ENCODE data around the gene ZNF536.

ZNF536 gene

DNA sequence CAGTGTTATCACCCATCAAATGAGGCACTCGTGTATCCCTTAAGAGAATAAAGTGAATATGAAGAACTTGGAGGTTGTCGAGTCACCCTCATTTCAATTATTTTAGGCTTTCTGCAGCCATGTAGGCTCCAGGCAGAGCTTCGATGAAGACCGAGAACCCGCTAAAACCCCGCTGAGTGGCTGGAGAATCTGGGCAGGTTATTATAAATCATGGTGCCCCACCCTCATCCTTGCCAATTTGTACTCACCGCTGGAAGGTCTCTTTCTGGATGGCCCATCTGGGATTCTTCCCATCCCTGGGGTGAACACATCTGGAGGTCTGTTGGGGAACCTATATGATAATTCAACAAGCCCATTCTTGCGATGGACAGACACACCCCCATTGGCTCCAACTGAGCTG, 190.8 kb downstream of the ZNF536 start:
- no peak for DNase-seq (ENCODE audit: low read depth, low spot score)

DNA sequence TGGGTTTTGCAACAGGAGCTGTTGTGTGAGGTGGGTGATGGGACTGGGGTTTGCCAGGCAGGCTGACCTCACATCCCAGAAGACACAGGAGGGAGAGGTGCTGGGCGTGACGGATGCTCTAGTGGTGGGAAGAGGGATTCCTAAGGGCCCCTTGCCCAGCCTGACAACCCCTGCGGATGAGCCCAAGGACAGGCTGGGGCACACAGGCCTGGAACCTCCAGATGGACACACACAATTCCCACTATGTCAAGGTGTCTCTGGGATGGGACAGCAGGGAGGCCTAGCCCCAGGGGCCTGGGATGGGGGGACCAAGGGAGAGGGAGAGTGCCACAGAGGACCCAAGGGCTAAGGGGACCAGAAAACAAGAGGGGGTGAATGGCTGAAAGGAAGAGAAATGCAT, 191.5 kb downstream of the ZNF536 start:
- no peak for DNase-seq (ENCODE audit: low read depth, low spot score)

DNA sequence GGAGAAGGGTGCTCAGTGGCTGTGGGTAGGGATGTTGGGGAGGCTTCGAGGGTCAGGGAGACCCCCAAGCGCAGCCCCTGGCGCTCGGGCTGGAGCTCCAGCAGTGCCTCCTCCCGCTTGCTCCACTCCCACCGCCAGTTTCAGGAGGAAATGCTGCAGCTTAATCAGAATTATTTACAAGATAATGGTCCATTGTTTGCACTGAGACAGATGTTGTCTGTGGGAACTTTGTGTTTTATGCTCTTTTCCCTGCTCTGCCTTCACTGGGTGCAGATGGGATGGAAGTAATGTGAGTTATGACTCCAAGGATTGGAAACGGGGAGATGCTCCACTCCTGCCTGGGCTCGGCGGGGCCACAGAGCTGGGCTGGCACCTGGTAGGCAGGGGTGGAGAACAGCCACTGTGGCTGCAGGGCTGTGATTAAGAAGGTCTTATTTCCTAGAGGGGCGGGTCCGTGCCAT, 192.4 kb downstream of the ZNF536 start:
- DNase-seq (ENCODE audit: low read depth, low spot score) = no peak

DNA sequence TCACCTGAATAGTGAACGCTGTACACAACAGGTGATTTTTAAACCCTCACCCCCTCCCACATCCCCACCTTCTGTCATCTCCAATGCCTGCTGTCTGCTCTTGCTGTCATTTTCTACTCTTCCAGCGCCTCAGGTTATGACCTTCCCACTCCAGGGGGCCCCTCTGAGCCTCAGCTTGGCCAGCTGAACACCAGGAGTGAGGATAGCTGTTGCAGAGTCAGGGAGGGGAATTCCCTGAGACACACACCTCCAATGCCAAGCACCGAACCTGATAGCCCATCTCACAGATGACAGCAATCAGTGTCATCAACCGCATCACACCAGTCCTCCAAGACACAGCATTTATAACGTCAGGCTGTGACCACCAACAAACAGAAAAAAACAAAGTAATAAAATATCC, 193.5 kb downstream of the ZNF536 start:
- DNase-seq (ENCODE audit: low read depth, low spot score) = peak; percentile 51

DNA sequence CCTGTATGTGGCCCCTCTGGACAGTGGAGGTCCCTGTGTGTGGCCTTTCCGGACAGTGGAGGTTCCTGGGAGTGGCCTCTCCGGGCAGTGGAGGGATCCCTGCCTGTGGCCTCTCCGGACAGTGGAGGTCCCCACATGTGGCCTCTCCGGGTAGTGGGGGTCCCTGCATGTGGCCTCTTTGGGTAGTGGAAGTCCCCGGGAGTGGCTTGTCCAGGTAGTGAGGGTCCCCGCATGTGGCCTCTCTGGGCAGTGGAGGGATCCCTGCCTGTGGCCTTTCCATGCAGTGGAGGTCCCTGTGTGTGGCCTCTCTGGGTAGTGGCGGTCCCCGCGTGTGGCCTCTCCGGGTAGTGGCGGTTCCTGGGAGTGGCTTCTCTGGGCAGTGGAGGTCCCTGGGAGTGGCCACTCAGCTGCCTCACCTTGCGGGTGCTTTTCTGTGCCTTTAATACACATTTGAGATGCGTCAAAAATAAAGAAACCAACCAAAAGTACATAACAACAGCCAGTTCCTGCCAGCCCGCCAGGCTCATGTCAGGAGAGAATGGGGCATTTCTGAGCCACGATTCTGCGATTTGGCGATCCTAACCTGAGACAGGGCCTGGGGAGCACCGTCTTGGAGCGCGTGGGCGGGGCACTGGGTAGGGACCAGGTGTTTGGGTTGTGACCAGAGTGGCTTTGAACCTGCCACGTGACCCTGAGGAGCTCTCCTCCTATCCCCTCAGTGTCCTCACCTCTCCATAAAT, 194.7 kb downstream of the ZNF536 start:
- DNase-seq (ENCODE audit: low read depth, low spot score) = no peak

DNA sequence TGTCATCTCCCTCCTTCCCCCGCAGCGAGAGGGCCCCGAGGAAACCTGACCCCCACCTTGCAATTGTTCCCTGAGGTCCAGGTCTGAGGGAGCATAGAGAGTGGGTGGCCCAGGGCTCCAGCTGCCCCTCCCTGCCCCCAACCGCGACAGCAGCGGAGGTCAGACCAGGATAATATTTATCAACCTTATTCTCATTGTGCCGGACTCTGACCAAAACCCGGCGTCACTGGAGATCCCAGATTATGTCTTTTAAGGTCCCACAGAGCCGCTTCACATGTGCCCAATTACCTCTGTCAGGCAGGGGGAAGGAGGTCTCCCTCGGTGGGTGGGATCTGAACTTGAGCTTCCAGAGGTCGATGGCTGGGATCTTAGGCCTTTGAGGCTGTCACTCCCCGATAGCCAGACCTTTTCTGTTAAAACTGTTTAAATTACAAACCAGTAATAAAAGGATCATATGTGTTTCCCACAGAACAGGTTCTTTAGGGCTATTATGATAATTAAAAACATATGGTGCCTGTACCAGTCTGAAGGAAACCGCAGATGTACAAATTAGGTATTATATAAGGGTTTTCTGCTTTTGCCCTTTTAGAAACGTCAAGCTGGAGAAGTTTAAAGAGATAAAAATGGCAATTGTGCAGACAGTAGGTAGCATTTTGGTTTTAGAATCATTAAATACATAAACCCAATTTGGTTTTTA, 195.5 kb downstream of the ZNF536 start:
- no peak for DNase-seq (ENCODE audit: low read depth, low spot score)

DNA sequence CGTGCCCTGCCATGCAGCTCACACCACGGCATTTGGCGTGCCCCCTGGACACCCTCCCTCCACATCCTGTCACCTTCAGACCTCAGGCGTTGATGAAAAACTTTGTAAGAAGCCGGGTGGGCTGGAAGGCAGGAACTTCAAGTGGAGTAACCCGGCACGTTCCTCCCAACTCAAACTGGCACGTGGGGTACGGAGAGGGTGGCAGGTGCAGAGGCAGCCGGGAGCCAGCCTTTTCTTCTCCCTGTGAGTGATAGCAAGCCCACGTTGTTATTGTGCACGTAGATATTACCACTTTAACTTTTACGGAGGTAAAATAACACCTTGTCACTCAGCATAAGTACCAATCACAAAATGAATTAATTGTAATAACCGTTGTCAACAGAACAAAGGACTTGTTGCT, 198.0 kb downstream of the ZNF536 start:
- no peak for DNase-seq (ENCODE audit: low read depth, low spot score)

DNA sequence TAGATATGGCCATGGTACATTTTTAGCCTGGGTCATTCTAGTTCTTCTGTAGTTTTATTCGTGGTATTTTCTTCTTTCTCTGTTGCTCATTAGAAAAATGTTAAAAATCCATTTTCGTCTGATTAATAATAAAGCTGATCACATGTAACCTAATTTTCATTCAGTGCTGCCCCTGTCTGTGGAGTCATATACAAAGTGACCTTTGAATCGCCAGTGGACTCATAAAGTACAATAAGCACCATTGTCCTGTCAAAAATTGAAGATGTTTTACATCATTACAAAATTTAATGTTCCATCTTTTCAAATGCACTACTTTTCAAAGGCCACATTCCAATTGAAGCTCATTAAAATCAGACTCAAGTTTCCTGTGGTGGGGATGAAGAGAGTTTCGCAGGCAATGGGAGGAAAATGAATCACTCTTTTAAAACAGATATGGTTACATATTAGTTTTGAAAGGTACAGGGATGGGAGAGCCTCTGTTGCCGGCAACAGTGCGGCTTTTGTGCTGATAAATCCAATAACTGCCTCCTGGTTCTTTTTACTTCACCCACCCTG, 205.4 kb downstream of the ZNF536 start:
- DNase-seq (ENCODE audit: low read depth, low spot score) = no peak

DNA sequence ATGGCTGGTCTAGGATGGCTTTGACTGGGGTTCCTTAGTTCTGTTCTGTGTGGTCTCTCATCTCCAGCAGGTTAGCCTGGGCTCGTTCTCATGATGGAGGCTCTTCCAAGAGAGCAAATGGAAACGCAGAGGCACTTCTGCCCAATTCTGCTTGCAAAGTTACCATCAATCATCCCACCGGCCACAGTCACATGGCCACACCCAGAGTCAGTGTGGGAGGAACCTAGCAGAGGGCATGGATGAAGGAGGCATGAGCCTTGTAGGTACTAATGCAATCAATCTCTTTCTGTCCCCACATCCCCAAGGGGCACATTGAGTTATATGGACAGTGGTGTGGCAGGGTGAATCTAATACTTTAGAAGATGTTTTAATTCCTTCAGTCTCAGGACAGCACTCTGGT, 207.2 kb downstream of the ZNF536 start:
- no peak for DNase-seq (ENCODE audit: low read depth, low spot score)

DNA sequence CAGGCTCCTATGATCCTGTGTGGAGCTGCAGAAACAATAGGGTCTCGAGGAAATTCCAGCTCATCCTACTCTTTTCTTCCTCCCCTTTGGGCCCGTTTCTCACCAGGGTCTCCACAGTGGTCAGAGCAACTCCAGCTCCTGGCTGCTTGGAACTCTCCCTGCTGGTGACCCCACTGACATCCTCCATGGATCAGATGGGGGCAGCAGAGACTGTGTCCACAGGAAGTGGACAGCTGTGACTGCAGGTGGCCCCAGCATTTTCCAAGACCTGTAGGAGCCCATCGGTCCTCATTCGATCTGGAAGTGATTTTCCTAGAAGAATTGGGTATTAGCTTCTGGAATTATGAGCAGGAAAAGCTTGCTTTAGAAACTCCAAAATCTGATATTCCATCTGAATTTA, 208.5 kb downstream of the ZNF536 start:
- no peak for DNase-seq (ENCODE audit: low read depth, low spot score)

DNA sequence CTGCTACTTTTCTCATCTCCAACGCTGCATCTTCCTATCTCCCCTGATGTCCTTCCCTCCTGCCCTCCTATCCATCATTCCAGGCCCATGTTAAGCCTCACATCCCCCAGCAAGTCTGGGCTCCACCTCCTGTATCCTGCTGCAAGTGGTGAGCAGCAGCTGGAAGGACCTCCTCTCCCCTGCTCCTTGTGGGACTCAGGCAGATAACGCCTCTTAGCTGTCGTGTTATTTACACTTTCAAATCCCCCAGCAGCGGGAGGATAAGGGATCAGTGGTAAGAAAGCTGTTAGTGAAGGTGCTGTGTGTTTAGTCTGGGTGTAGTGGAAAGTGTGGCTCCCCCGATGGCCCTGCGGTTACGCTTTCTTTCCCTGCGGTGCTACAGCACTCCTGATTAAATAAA, 211.9 kb downstream of the ZNF536 start:
- no peak for DNase-seq (ENCODE audit: low read depth, low spot score)

DNA sequence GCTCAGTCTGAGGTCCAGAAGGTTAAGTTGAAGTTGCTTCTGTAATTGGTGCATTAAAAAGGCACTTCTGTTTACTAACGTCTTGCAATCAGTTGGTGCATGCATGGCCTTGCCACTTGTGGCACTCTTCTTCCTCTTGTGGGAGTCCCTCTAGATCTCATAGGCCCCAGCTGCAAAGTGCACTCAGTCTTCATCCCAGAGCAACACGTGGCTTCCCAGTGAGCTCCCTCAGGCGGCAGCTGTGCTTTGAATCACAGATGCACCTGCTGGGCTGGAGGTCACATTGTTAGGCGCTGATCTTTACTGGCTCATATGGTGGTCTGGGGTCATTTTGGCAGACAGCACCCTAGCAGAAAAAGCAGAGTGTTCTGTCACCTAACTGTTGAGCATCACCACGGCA, 215.7 kb downstream of the ZNF536 start:
- DNase-seq (ENCODE audit: low read depth, low spot score) = peak; percentile 24

DNA sequence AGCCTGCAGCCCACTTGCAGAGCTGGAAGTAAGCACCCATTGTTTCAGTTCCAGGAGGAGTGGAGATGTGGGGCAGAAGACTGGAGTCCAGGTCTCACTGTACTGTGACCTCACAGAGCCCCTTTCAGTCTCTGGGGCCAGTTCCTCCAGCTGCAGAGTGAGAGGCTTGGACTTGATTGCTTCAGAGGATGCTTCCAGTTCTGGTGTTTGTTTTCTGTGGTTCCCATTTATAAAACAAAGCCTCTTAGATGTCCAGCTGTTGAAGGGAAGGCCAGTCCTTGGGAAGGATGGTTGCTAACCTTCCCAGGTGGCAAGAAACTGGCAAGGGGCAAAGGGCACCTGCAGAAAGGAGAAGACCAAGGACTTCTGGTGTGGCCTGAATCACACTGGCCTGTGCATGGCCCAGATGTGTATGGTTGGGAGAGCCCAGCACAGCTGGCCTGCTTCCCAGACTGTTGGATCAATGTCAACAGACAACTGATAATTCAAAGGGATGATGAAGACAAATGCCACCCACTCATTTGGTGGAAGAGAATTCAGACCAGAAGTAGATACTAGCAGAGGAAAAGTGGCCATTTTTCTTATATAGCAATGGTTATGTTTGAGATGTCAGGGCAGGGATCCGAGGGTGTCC, 218.5 kb downstream of the ZNF536 start:
- DNase-seq (ENCODE audit: low read depth, low spot score) = no peak

DNA sequence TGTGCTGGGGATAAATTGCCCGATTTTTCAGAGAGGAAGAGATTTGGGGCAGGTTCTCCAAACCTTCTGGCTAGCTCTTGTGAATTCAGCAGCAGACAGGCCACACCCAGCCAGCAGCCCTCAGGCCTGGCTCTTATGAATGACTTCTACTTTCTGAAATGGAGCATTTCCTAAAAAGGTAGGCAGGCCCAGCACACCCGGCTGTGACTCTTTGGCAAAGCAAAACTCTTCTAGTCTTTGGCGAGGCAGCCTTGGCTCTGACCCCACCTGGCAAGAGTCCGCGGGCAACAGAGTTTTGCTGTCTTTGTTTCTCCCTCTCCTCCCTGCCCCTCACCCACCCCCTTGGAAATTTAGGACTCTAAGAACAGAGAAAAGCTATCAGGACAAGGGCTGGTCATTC, 221.2 kb downstream of the ZNF536 start:
- DNase-seq (ENCODE audit: low read depth, low spot score) = no peak

DNA sequence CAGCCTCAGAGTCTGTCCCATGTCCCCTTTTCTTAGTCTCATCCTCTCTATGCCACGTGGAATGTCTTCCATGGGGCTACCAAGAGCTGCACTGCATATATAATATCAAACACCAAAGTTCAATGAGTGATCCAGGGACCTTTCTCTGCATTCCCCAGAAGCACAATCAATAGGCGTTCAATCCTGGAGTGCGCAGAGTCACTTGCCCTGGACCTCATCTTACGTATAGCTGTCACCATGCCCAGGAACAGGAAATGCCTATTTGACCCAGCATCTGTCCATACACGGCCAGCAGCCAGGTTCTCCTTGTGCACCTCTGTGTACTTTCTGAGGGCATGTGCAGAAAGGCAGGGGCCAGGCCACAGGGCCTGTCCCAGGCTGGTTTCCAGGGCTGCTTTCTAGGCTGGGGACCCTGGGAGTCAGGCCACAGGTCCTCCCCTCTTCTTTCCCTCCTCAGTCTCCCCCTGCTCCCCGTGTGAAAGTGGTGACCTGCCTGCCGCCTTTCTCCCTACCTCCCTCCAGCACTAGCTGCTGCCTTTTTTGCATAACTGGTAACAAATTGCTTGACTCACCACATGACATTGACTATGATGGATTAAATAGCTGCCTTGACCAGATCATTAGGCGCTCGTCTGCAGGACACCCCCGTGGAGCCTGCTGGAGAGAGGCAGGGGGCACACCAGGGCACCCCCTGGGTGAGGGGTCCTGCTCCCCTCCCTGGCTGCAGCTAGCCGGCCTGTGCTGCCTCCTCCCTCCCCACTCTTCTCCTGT, 222.0 kb downstream of the ZNF536 start:
- DNase-seq (ENCODE audit: low read depth, low spot score) = peak; percentile 18

DNA sequence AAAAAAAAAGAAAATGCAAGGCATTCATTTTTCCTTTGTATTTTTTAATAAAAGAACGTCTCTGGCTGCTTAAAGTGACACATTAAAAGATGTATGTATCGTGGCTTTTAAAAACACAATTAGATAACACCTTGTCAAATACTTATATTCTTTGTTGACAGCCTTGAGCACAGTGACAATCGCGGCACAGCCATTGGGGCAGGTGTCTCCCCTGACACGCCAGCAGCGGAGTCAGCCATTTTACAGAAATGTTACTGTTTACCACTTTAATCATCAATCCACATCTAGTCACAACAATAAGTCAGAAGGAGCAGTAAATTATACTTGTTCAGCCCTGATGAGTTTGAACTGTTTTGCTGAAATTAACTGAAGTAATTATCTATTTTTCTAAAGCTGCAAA, 224.1 kb downstream of the ZNF536 start:
- DNase-seq (ENCODE audit: low read depth, low spot score) = no peak

DNA sequence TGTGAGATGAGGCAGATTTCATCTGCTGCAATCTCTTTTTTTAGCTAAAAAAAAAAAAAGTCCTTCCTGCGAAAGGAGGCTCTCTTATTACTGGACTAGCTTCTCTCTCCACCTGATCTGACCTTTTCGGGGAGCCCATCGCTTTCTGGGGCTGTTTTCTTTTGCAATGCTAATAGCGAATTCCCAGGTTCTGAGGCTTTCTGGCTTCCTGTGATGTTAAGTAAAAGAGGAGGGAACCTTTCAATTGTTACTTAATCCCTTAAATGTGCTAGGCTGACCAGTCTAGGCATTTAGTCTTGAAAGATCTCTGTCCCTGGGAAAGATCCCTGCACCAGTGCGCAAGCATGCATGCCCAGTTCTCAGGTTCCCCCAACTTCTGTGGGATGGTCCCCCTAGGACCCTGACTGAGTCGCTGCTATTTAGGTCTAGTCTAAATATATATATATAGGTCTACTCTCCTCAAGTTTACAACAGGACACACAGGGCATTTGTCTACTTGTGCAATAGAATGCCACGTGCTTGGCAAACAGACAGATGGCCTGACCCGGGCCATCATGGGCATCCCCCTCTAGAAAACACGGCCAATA, 224.7 kb downstream of the ZNF536 start:
- DNase-seq (ENCODE audit: low read depth, low spot score) = peak; percentile 23

DNA sequence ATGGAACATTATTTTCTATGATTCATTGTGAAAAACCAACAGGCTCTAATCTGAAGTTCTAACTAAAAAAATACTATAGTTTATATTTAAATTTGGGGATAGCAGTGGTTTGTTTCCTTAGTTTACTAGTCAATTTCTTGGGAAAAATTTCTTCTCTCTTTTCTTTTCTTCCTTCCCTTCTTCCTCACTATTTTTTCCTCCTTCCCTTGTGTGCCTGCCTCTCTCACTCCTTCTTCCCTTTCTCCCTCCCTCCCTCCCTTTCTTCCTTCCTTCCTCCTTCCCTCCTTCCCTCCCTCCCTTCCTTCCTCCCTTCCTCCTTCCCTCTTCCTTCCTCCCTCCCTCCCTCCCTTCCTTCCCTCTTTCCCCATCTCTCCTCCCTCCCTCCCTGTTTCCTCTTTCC, 226.5 kb downstream of the ZNF536 start:
- DNase-seq (ENCODE audit: low read depth, low spot score) = no peak

DNA sequence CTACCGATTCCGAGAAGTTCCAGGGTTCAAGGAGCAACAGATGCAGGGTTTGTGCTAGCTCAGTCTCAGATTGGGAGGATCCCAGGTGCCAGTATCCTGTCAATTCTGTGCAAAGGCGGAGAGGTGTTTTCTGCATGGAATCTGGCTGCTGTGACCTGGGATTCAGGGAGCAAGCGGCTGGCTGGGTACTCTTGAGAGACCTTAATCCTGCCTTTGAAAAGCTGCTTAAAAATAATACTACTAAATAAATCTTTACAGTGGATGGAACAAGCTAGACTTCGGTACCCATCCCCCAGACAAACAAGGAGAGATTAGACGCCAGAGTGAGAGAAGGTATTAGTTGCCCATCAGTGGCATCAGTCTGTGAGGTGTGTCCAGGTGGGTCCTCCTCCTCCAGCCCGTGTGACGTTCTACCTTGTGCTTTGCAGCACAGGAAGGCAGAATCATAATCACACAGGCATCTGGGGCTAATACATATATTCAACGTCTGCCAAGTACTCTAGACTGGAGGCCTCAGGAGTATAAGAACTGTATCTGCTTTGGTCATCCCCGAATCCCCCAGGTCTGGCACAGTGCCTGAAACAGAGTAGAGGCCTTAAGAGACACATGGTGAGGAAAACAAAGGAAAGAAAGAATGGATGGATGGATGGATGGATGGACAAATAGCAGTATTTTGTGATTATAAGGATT, 230.6 kb downstream of the ZNF536 start:
- DNase-seq (ENCODE audit: low read depth, low spot score) = no peak

DNA sequence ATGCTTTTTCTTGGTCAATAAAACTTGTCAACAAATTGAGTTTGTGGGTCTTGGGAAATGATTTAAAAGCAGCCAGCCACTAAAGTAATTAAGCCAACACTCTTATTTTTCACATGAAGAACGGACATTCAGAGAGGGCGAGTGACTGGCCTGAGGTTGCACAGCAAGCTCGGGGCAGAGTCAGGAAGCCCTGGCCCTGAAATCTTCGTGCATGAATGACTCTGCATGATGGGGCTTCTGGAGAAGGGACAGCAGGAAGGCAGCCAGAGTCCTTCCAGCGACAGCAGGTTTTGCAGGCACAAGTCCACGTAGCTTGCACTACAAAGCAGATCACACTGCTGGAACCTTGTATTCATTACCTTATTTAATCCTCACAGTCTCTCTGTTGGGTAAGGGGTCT, 232.5 kb downstream of the ZNF536 start:
- no peak for DNase-seq (ENCODE audit: low read depth, low spot score)

DNA sequence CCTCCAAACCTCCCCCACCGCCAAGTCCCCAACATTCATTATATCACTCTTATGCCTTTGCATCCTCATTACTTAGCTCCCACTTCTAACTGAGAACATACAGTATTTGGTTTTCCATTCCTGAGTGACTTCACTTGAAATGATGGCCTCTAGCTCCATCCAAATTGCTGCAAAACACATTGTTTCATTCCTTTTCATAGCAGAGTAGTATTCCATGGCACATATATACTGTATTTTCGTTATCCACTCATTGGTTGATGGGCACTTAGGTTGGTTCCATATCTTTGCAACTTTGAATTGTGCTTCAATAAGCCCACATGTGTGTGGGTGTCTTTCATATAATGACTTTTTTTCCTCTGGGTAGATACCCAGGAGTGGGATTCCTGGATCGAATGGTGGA, 233.1 kb downstream of the ZNF536 start:
- DNase-seq (ENCODE audit: low read depth, low spot score) = no peak
